HTR-8/SVneo (cell line): ENCODE data around the gene CYB5B.

Experiments used
- DNase-seq: peaks from one replicate; pipeline ENCODE4 v3.0.0; 2011; ENCODE audit warnings: low spot score, mixed read lengths; ENCODE audit not compliant: insufficient read length
- FAIRE-seq: peaks from 2 replicates; lab custom pipeline; 2011; peaks lifted over from hg19 to GRCh38; lab: Jason Lieb, UNC

CYB5B gene

GRCh38 chr16:69511651-69512050, 87.2 kb downstream of the CYB5B start:
- DNase-seq = no peak
- no peak for FAIRE-seq

GRCh38 chr16:69513180-69513966, 89.0 kb downstream of the CYB5B start:
- FAIRE-seq (peak; percentile 59), DNase-seq (peak; percentile 77)

- no peak for DNase-seq
- no peak for FAIRE-seq
Observed at GRCh38 chr16:69514356-69514755, 89.9 kb downstream of the CYB5B start.
